H1 (cell line): ENCODE results near the gene GPC2. TPM values are rescaled to one million over a fixed set of nuclear protein-coding genes. Genes with fewer than 3 reads are reported as not detected.

Experiments used
- ATF2 ChIP-seq: IDR thresholded peaks from 2 replicates; pipeline ENCODE4 v1.6.1; 2012; ENCODE audit warnings: low read length, inconsistent platforms
- CBX5 ChIP-seq: fragments of 300-800, 300-1000 bp; sonication (generic); IDR thresholded peaks from 2 replicates; pipeline ENCODE4 v1.7.1; 2016; ENCODE audit warnings: antibody characterized with exemption, low read length, low read depth
- CHD7 ChIP-seq: fragments of 300-600 bp; sonication (generic); IDR thresholded peaks from 2 replicates; pipeline ENCODE4 v1.7.1; 2012; ENCODE audit warnings: low read length, moderate library complexity, mild to moderate bottlenecking, inconsistent platforms; ENCODE audit not compliant: insufficient replicate concordance
- CREB1 ChIP-seq: IDR thresholded peaks from 2 replicates; pipeline ENCODE4 v1.6.1; 2012; ENCODE audit warnings: inconsistent platforms
- HDAC6 ChIP-seq: IDR thresholded peaks from one replicate; pipeline ENCODE4 v1.7.1; 2012; ENCODE audit warnings: low read depth, mild to moderate bottlenecking, inconsistent platforms, low read length, moderate library complexity
- KDM4A ChIP-seq: IDR thresholded peaks from one replicate; pipeline ENCODE4 v1.7.1; 2012; ENCODE audit warnings: low read depth, mild to moderate bottlenecking, moderate library complexity, low read length, inconsistent platforms; ENCODE audit not compliant: severe bottlenecking
- PHF8 ChIP-seq: fragments of 200-600 bp; sonication (generic); conservative IDR thresholded peaks from 2 replicates; pipeline ENCODE4 v1.7.1; 2012; ENCODE audit warnings: low read depth, mild to moderate bottlenecking, inconsistent platforms, low read length, moderate library complexity
- POLR2A ChIP-seq, 2 experiments: IDR thresholded peaks; 1 replicate in 1 of 2; 2 replicates in 1 of 2; pipeline ENCODE4 v1.6.1; 2011; ENCODE audit warnings: low read depth in 2 of 2, low read length in 2 of 2, mild to moderate bottlenecking in 2 of 2; ENCODE audit errors: control extremely low read depth in 1 of 2
- TBP ChIP-seq: IDR thresholded peaks from 2 replicates; pipeline ENCODE4 v1.6.1; 2011; ENCODE audit warnings: low read depth, low read length, improper control_type of control experiment
- USF2 ChIP-seq: IDR thresholded peaks from 2 replicates; pipeline ENCODE4 v1.6.1; 2011; ENCODE audit warnings: low read length, improper control_type of control experiment
- polyA plus RNA-seq, 7 experiments: library from polyadenylated mRNA; depleted of rRNA in 3 of 7; stranded (reverse) in 5 of 7; unstranded in 2 of 7; fragments of >200 nt in 5 of 7; fragments of 200-250 nt in 2 of 7; gene quantifications; 1 replicate in 5 of 7; 2 replicates in 1 of 7; 4 replicates in 1 of 7; pipeline versions ENCODE4 v1.2.1 to v1.2.3, GENCODE V29; 2011 to 2013; ENCODE audit warnings: missing spikeins in 2 of 7, mixed read lengths in 2 of 7
- total RNA-seq: library from RNA; stranded (reverse); fragmentation: NEBNext Ultra II Directional; extraction: Animal tissue kit (Norgen Biotek cat#: 25700); gene quantifications from 2 replicates; pipeline ENCODE4 v1.2.1, GENCODE V29; 2021

Gene GPC2
- total and polyA plus RNA-seq, 2 of the 8 experiments (the other 6 are each of a cell fraction or from before 2014, with no cell fraction given), result 25.3 to 44.8 TPM

- TF ChIP-seq CHD7 (no peak), KDM4A (no peak), TBP (no peak), PHF8 (no peak), USF2 (no peak), HDAC6 (no peak), ATF2 (no peak), CREB1 (no peak), POLR2A (IDR thresholded peaks at IDR 0.05; ENCODE audit: control extremely low read depth in 1 of 2, low read depth in 2 of 2, low read length in 2 of 2) (no peak), CBX5 (no peak)
Observed at GRCh38 chr7:100210805-100211204, 33.6 kb upstream of the GPC2 start (continued).
